MM.1S (cell line): ENCODE data around the gene ATXN1.
A peak's percentile ranks its signal among the peaks of the same experiment; 100 is the strongest.

Experiments used
- DNase-seq: peaks from one replicate; pipeline ENCODE4 v3.0.0-alpha.2; 2015
- H2AFZ ChIP-seq: fragments of 300-600 bp; sonication (generic); 2 replicates; pipeline ENCODE4 v1.6.0; 2016; ENCODE audit warnings: antibody characterized with exemption, low read length
- H3F3A ChIP-seq: fragments of 300-600 bp; sonication (generic); 2 replicates; pipeline ENCODE4 v1.6.1; 2016; ENCODE audit warnings: mild to moderate bottlenecking, antibody characterized with exemption, low read length, moderate library complexity, mixed read lengths; ENCODE audit not compliant: insufficient read depth
- H3K27ac ChIP-seq: fragments of 300-600 bp; sonication (generic); 2 replicates; pipeline ENCODE4 v1.5.1; 2016; ENCODE audit warnings: mild to moderate bottlenecking, low read length
- H3K27me3 ChIP-seq: fragments of 300-600 bp; sonication (generic); replicated peaks from 2 replicates; pipeline ENCODE4 v1.6.0; 2016; ENCODE audit warnings: low read length; ENCODE audit not compliant: insufficient read depth
- H3K36me3 ChIP-seq: fragments of 300-600 bp; sonication (generic); replicated peaks from 2 replicates; pipeline ENCODE4 v1.6.1; 2016; ENCODE audit warnings: mild to moderate bottlenecking, low read length, mixed read lengths; ENCODE audit not compliant: insufficient read depth
- H3K4me1 ChIP-seq: fragments of 300-600 bp; sonication (generic); 2 replicates; pipeline ENCODE4 v1.6.1; 2016; ENCODE audit warnings: low read length, mixed read lengths
- H3K4me2 ChIP-seq: fragments of 300-600 bp; sonication (generic); 2 replicates; pipeline ENCODE4 v1.6.0; 2016; ENCODE audit warnings: low read depth, low read length
- H3K4me3 ChIP-seq: fragments of 300-600 bp; sonication (generic); 2 replicates; pipeline ENCODE4 v1.5.1; 2016; ENCODE audit warnings: low read length, mixed read lengths
- H3K79me2 ChIP-seq: fragments of 300-600 bp; sonication (generic); 2 replicates; pipeline ENCODE4 v1.6.1; 2016; ENCODE audit warnings: mixed run types, low read length, mixed read lengths
- H3K9ac ChIP-seq: fragments of 300-600 bp; sonication (generic); 2 replicates; pipeline ENCODE4 v1.6.1; 2016; ENCODE audit warnings: low read length, mixed read lengths
- H3K9me2 ChIP-seq: fragments of 300-600 bp; sonication (generic); replicated peaks from 2 replicates; pipeline ENCODE4 v1.6.1; 2016; ENCODE audit warnings: mild to moderate bottlenecking, low read length, mixed read lengths; ENCODE audit not compliant: insufficient read depth
- H3K9me3 ChIP-seq: fragments of 300-600 bp; sonication (generic); replicated peaks from 2 replicates; pipeline ENCODE4 v1.6.1; 2016; ENCODE audit warnings: mild to moderate bottlenecking, low read length, mixed read lengths; ENCODE audit not compliant: insufficient read depth
- H4K20me1 ChIP-seq: fragments of 300-600 bp; sonication (generic); 2 replicates; pipeline ENCODE4 v1.6.1; 2016; ENCODE audit warnings: mild to moderate bottlenecking, low read length, moderate library complexity, mixed read lengths; ENCODE audit not compliant: insufficient read depth
- EZH2 ChIP-seq: fragments of 300-600 bp; sonication (generic); optimal IDR thresholded peaks from 2 replicates; pipeline ENCODE3; 2017; ENCODE audit warnings: low read depth, mild to moderate bottlenecking, antibody characterized with exemption, low read length, mixed read lengths
- EZH2phosphoT487 ChIP-seq: fragments of 300-600 bp; sonication (generic); IDR thresholded peaks from 2 replicates; pipeline ENCODE4 v1.6.1; 2018; ENCODE audit warnings: antibody characterized with exemption, low read length
- TF ChIP-seq, protein P1 (sequence below): fragments of 300-600 bp; sonication (generic); IDR thresholded peaks from 2 replicates; pipeline ENCODE4 v1.5.1; 2016; ENCODE audit warnings: antibody characterized with exemption, low read length, mixed read lengths

The ATXN1 gene

DNA sequence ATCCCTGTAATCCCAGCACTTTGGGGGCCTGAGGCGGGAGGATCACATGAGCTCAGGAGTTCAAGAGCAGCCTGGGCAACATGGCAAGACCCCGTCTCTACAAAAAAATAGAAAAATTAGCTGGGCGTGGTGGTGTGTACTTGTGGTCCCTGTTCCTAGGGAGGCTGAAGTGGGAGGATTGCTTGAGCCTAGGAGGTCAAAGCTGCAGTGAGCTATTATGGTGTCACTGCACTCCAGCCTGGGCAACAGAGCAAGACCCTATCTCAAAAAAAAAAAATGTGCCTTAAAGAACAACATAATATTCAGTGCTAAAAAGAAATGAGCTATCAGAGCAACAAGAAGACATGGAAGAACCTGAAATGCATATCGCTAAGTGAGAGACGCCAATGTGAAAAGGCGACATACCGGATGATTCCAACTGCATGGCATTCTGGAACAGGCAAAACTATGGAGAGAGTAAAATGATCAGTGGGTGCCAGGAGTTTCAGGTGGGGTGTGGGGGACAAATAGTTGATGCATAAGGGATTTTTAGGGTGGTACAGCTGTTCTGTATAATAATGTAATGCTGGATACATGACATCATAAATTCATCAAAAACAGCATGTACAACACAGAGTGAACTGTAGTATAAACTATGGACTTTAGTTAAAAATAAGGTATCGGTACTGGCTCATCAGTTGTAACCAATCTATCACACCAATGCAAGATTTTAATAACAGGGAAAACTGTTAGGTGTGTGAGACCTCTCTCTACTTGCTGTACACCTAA, 442.1 kb downstream of the ATXN1 start:
- Histone ChIP-seq H3K9me3 (no peaks in the 10 kb centered on the region), H3F3A (peaks cover 32% of the 10 kb centered on the region), H3K36me3 (no peaks in the 10 kb centered on the region), H3K27ac (peak overlapping the region; percentile 85), H3K4me3 (peak overlapping the region; percentile 32; the same call in 1 of the 2 replicates), H3K9me2 (no peaks in the 10 kb centered on the region), H3K4me2 (peak overlapping the region; percentile 77), H3K79me2 (peaks cover 5% of the 10 kb centered on the region; the same call in 1 of the 2 replicates), H2AFZ (no peak overlapping the region), H3K9ac (peak overlapping the region; percentile 58), H3K27me3 (no peaks in the 10 kb centered on the region), H3K4me1 (peaks cover 48% of the 10 kb centered on the region), H4K20me1 (no peaks in the 10 kb centered on the region)
- no peak for TF ChIP-seq EZH2
- TF ChIP-seq EZH2phosphoT487, result no peak
- TF ChIP-seq, protein P1, sequence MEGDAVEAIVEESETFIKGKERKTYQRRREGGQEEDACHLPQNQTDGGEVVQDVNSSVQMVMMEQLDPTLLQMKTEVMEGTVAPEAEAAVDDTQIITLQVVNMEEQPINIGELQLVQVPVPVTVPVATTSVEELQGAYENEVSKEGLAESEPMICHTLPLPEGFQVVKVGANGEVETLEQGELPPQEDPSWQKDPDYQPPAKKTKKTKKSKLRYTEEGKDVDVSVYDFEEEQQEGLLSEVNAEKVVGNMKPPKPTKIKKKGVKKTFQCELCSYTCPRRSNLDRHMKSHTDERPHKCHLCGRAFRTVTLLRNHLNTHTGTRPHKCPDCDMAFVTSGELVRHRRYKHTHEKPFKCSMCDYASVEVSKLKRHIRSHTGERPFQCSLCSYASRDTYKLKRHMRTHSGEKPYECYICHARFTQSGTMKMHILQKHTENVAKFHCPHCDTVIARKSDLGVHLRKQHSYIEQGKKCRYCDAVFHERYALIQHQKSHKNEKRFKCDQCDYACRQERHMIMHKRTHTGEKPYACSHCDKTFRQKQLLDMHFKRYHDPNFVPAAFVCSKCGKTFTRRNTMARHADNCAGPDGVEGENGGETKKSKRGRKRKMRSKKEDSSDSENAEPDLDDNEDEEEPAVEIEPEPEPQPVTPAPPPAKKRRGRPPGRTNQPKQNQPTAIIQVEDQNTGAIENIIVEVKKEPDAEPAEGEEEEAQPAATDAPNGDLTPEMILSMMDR, result no peak
- DNase-seq, result no peak

DNA sequence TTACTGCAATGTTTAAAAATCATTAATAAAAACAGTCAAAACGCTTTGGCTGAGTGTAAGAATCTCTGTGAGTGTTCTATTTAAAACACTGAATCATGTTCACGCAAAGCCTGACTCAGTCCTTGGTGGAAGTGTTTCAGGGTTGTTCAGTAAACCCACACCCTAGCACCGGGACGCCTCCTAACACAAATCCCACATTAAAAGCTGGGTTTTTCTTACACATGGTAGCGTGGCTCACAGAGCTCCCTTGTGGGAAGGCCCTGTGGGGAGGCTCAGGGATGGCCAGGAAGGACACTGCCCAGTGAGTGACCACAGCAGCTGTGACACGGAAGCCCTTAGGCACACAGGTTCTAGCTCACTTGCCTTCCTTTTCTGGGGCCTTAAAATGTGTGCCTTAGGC, 442.7 kb downstream of the ATXN1 start:
- Histone ChIP-seq H3K4me1 (peaks cover 42% of the 10 kb centered on the region), H3K79me2 (peaks cover 5% of the 10 kb centered on the region; the same call in 1 of the 2 replicates), H3K9me2 (no peaks in the 10 kb centered on the region), H2AFZ (no peak overlapping the region), H3K36me3 (no peaks in the 10 kb centered on the region), H3K4me3 (no peak overlapping the region), H4K20me1 (no peaks in the 10 kb centered on the region), H3K9ac (no peak overlapping the region), H3K27me3 (no peaks in the 10 kb centered on the region), H3K27ac (no peak overlapping the region), H3F3A (peaks cover 27% of the 10 kb centered on the region), H3K9me3 (no peaks in the 10 kb centered on the region), H3K4me2 (no peak overlapping the region)
- TF ChIP-seq, protein P1, result no peak
- TF ChIP-seq EZH2, result no peak
- no peak for TF ChIP-seq EZH2phosphoT487
- DNase-seq, result no peak

DNA sequence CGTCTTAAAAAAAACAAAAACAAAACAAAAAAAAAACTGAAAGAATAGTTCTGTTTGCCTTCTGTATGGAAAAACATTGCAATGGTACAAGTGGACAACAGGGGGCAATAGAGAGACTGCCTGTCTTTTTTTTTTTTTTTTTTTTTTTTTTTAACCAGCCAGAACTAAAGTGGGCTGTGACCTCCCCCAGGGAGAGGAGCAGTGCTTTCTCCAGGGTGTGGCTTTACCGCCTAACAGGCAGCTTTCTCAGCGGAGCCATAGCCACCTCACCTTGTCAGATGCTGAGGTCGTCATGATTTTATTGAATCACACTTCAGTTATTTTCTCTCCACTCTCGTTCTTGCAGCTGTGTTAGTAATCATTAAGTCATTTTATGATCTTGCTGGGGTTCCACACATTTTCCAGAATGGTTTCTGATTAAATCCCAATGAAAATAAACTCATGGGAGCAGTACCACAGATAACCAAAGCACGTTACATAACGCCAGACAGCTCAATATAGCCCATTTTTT, 444.5 kb downstream of the ATXN1 start:
- Histone ChIP-seq H3K4me1 (peaks cover 27% of the 10 kb centered on the region), H3K36me3 (no peaks in the 10 kb centered on the region), H3K4me2 (peak overlapping the region; percentile 59; the same call in 1 of the 2 replicates), H3F3A (peaks cover 20% of the 10 kb centered on the region), H3K27me3 (no peaks in the 10 kb centered on the region), H3K9me2 (no peaks in the 10 kb centered on the region), H3K79me2 (peaks cover 5% of the 10 kb centered on the region; the same call in 1 of the 2 replicates), H2AFZ (no peak overlapping the region), H3K27ac (peak overlapping the region; percentile 39; the same call in 1 of the 2 replicates), H3K9me3 (no peaks in the 10 kb centered on the region), H3K9ac (peak overlapping the region; percentile 18; the same call in 1 of the 2 replicates), H4K20me1 (no peaks in the 10 kb centered on the region), H3K4me3 (no peak overlapping the region)
- TF ChIP-seq EZH2phosphoT487, result no peak
- TF ChIP-seq, protein P1, result peak; percentile 61
- DNase-seq, result peak; percentile 47
